ENCODE data around the gene TNRC6A.
A peak's percentile ranks its signal among the peaks of the same experiment; 100 is the strongest.
"Not testable (repeated sequence)": the region's sequence is repeated elsewhere in the genome, so short reads cannot be mapped to it uniquely, and the experiment has no call there.

Gene TNRC6A

GRCh38 chr16:24848065-24848464 lies 118.6 kb downstream of the TNRC6A start:
- peak; percentile 77 for DNase-seq

DNA sequence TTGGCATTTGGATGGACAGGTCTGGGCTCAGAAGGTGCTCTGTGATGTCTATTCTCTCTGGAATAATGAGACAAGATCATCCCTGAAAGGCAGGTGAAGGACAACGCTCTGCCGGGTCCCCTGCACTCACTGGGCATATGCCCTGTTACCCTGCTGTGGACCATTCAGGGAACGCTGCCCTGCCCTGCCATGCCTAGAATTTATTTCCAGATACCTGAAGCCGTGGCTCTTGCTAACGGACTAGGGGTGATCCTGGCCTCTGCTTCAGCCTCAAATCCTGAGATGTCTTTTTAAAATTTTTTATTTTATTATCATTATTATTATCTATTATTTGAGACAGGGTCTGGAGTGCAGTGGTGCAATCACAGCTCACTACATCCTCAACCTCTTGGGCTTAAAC lies 120.2 kb downstream of the TNRC6A start:
- no peak for DNase-seq

- DNase-seq = peak; percentile 54
Observed at GRCh38 chr16:24850289-24850938, 121.0 kb downstream of the TNRC6A start.

GRCh38 chr16:24851700-24852099 lies 122.2 kb downstream of the TNRC6A start:
- peak; percentile 66 for DNase-seq

DNA sequence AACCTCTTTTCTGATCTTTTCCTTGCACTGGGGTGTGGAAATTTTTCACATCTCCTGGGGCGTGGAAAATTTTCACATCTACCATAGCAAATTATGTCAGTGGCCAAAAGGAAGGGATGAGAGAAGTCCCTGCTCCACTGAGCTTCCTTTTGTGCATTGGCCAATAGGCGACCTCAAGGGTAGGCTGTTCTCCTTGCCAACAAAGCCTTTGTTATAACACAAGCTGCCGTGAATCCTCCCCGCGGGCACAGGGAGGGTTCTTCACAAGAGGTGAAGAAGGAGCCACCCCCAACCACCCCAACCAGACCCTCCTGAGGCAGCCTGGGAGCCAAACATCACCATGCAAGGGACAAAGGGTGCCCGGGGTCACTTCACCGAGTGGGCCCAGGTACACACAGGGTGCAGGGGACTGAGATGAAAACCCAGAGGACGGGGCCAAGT lies 122.8 kb downstream of the TNRC6A start:
- DNase-seq = peak; percentile 18

GRCh38 chr16:24853169-24853824 lies 123.8 kb downstream of the TNRC6A start:
- no peak for DNase-seq

DNA sequence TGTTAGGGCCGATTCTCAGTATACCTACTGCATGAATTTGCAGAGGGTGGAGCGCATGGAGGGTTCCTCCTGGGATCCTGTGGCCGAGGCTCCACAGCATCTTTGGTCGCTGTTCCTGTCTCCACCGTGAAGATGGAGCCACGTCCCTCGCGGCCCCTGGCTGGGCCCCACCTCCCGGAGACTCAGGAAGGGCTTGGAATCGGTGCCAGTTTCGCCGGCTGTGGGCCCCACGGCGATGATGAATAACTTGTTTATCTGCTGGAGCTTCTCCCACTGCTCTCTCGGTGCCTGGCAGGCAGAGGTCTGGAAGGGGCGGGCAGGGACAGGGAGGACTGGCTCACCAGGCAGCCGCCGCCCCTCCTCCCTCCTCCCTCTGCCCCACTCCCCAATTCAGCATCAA lies 124.4 kb downstream of the TNRC6A start:
- DNase-seq = peak; percentile 80

- no peak for DNase-seq
Observed at GRCh38 chr16:24854607-24855171, 125.2 kb downstream of the TNRC6A start.

GRCh38 chr16:24855678-24856077 lies 126.2 kb downstream of the TNRC6A start:
- DNase-seq = no peak

GRCh38 chr16:24856871-24857270 lies 127.4 kb downstream of the TNRC6A start:
- not testable (repeated sequence) for DNase-seq

GRCh38 chr16:24858219-24859041 lies 129.0 kb downstream of the TNRC6A start:
- peak; percentile 56 for DNase-seq

GRCh38 chr16:24861461-24861860 lies 132.0 kb downstream of the TNRC6A start:
- DNase-seq = no peak

DNA sequence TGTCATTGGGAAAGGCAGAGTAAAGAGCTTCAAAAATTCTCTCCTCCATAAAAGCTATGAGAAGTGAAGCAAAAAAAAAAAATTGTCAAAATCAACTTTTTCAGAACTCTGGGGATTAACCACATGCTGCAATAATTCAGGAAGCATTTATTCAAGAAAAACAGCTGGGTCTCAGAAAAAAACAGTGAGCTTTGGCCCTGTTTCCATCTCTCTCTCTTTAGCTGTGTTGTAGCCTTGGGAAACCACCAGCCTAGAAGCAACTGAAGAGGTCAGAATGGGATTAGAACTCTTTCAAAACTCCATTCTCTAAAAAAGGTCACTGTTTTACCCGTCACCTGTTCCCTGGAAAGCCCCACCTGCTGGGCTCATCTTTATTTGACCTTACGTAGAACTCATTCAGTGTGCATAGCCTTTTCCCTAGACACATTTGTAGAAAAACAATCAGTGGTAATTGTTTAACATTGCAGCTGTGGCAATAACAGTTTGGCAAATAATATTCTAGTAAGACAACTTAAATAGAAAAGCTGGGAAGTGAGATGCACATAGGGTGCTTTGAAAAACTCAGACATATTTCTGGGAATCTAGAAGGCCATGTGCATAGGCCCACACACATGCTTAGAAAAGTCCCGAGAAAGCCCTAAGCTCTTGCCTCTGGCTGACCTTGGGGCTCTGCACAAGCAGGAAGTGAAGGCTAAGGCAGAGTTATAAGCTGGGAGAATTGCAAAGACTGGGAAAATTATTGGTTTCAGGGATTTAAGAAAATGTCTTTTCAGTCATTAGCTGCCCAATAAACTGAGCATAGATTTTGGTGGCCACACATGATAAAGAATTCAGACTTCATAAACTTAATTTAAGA lies 134.4 kb downstream of the TNRC6A start:
- no peak for DNase-seq

- no peak for DNase-seq
Observed at GRCh38 chr16:24869033-24869432, 139.6 kb downstream of the TNRC6A start.

GRCh38 chr16:24871891-24872290 lies 142.4 kb downstream of the TNRC6A start:
- DNase-seq = no peak

DNA sequence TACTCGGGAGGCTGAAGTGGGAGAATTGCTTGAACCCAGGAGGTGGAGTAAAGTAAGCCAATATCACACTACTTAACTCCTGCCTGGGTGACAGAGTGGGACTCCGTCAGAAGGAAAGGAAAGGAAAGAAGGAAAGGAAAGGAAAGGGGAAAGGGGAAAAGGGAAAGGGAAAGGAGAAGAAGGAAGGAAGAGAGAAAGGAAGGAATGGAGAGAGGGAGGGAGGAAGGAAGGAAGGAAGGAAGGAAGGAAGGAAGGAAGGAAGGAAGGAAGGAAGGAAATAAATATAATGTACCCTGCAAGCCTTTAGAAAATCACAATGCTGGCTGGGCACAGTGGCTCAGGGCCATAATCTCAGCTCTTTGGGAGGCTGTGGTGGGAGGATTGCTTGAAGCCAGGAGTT lies 143.6 kb downstream of the TNRC6A start:
- no peak for DNase-seq

DNA sequence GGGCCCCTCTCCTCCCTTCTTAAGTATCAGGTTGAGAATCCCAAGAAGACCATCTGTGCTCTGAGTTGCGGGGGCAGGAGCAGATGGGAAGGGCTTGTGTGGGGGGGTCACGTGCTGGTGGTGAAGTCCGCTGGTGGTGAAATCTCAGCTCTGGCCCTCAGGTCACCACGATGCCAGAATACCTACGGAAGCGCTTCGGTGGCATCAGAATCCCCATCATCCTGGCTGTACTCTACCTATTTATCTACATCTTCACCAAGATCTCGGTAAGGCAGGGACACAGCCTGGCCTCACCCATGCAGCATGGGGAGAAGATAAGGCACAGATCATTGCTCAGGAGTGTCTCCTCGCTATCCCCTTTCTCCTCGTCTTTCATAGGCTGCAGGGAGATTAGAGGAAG lies 146.0 kb downstream of the TNRC6A start:
- DNase-seq = no peak
